Epidermal melanocyte (primary cell): ENCODE data around the gene CD84.
"Not testable (repeated sequence)": the region's sequence is repeated elsewhere in the genome, so short reads cannot be mapped to it uniquely, and the experiment has no call there.

Source experiments
- DNase-seq: peaks from one replicate; pipeline ENCODE4 v3.0.0; 2011; ENCODE audit warnings: low spot score; ENCODE audit not compliant: insufficient read length

Gene CD84

DNA sequence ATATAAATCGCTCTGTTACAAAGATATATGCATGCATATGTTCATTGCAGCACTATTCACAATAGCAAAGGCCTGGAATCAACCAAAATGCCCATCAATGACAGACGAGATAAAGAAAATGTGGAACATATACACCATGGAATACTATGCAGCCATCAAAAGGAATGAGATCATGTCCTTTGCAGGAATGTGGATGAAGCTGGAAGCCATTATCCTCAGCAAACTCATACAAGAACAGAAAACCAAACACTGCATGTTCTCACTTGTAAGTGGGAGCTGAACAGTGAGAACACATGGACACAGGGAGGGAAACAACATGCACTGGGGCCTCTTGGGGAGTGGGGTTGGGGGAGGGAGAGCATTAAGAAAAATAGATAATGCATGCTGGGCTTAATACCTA is 61.8 kb downstream of the CD84 start:
- not testable (repeated sequence) for DNase-seq

DNA sequence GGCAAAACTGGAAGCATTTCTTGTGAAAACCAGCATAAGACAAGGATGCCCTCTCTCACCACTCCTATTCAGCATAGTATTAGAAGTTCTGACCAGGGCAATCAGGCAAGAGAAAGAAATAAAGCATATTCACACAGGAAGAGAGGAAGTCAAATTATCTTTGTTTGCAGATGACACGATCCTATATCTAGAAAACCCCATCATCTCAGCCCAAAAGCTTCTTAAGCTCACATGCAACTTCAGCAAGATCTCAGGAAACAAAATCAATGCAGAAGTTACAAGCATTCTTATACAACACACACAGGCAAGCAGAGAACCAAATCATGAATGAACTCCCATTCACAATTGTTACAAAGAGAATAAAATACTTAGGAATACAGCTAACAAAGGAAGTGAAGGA is 63.4 kb downstream of the CD84 start:
- not testable (repeated sequence) for DNase-seq

DNA sequence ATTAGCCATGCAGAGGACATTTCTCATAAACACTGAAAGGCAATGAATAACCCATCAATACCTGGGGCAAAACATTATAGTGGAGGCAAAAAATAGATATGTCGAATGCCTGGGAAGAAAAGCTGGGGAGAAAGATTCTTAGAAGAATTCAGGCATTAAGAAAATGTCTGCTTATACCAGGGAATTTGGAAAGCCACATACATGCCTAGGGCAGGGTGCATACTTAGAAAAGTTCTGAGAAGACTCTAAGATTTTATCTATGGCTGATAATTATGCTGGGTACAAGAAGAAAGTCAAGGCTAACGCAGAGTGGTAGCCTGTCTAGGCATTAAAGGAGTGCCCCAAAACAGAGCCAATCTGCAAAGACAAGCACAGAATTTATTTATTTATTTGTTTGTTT is 74.6 kb downstream of the CD84 start:
- no peak for DNase-seq

DNA sequence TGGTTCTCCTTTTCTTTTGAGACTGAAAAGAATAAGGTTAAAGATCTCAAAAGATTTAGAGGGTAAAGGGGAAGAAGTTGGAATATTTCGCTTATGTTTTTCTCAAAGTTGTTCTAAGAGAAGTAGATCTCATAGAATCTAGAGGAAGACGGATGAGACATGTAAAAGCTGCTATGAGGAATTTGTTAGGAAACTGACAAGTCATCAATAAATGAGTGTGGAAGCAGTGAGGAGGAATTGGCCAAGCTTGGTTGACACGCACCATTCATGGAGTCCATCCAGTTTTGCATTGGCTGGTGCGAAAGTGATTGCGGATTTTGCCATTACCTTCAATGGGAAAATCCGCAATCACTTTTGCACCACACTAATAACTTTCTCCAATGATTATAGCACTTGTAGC is 76.2 kb downstream of the CD84 start:
- DNase-seq: no peak

DNA sequence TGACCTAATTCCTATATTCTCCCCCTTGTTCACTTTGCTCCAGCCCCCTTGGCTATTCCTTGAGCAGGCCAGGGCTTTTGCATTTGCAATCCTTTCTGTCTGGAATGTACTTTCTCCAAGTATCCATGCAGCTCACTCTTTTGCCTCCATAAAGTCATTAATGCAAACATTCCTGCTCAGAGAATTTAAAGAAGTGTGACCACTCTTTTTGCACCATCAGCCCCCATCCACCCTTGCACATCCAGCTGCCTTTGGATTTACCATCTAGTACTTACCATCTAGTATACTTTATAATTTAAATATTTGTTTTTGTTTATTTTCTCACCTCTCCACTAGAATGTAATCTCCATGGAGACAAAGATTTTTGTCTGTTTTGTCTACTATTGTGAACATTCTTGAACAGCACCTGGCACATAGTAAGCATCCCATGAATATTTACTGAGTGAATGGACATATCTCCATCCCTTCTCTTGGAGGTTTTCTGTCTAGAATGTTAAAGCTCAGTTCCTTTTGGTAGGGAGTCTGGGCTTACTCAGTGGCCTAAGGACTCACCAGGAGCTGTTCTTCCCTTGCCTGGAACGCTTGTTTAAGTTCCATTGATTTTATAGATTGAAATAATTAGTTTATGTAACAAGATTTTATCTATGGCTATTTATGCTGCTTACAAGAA is 78.8 kb downstream of the CD84 start:
- no peak for DNase-seq

DNA sequence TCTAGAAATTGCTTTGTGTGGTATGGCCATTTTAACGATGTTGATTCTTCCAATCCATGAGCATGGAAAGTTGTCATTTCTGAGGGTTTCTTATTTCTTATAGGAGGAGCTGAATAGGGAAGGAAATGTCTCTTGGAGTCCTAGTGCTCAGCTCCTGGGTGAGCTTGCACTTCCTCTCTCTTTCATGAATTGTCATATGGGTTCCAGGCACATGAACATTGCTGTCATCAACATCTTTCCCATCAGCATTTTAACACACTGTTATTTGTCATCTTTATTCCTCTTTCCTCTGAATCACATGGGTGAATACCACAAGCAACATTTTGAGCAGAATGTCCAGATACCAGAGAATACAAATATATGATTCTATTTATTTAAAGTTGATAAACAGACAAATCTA is 79.7 kb downstream of the CD84 start:
- no peak for DNase-seq

DNA sequence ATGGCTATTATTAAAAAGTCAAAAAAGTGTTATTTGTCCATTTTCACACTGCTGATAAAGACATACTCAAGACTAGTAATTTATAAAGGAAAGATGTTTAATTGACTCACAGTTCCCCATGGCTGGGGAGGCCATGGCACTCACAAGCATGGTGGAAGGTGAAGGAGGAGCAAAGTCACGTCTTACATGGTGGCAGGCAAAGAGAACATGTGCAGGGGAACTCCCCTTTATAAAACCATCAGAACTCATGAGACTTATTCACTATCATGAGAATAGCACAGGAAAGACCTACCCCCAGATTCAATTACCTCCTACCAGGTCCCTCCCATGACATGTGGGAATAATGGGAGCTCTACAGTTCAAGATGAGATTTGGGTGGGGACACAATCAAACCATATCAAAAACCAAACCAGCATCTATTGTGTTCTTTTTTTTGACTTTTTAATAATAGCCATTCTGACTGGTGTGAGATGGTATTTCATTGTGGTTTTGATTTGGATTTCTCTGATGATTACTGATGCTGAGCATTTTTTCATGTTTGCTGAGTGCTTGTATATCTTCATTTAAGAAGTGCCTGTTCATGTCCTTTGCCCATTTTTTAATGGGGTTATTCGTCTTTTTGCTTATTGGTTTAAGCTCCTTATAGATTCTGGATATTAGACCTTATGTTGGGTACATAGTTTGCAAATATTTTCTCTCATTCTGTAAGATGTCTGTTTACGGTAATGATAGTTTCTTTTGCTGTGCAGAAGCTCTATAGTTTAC is 80.8 kb downstream of the CD84 start:
- not testable (repeated sequence) for DNase-seq

DNA sequence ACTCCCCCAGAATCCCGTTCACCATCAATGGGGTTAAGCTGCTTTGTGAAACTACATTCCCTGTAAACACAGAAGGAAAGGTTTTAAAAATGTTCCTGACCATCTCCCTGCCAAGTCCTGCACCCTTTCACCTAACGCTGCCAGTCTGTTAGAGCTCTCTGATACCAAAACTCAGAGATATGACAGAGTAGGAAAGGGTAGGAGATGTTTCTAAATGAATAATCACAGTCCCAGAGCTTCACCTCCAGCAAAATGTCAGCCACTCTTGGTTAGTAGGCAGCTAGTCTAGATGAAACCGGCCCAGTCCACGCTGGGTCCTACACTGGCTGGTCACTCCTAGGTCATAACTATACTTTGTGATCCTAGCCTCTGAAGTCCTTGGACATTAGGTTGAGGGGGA is 83.0 kb downstream of the CD84 start:
- DNase-seq: no peak

DNA sequence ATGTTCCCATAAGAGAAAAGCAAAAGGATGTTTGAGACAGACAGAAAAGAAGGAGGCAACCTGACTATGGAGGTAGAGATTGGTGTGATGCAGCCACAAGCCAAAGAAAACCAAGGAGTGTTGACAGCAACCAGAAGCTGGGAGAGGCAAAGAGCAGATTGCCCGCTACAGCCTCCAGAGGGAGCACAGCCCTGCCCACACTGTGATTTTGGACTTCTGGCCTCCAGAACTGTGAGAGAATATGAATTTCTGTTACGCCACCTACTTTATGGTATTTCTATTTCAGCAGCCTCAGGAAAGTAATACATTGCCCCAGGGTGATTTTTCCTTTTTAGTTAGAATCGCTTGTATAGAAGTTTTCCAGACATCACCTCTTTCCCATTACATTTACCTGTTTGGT is 84.7 kb downstream of the CD84 start:
- no peak for DNase-seq

DNA sequence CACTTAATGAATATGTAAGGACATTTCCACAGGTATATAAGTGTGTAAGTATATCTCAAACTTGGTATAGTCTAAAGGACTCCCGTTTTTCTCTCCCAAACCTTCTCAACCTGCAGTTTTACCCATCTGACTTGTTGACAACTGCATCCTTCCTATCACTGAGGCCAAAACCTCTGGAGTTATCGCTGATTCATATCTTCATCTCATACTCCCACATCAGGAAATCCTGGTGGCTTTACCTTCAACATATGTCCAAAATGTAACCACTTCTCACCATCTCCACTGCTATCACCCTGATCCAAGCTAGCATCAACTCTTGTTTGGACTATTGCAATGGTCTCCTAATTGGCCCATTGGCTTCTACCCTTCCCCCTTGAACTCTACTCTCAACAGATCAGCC is 86.7 kb downstream of the CD84 start:
- DNase-seq: no peak

DNA sequence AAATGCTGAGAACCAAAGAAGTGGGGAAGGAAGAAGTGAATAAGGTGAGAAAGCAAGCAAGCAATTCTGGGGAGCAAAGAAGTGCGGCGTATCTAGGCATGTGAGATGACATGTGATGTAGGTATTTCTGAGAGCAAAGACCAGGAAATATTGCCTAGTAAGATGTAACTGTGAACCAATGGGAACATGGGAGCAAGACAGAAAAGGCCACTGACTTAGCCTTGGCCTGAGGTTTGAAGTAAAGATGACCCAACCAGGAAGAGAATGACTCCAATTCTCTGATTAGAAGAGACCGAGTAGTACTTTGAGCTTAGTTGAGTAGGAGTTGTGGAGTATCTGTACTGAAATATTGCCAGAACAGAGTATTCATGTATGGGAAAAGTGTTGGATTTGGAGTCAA is 87.3 kb downstream of the CD84 start:
- no peak for DNase-seq
